GM18873 (cell line): ENCODE results near the gene AVEN.

Experiments
- ATAC-seq: cut with Tn5 transposase; IDR thresholded peaks from one replicate; pipeline ENCODE4 v1.9.1; 2021; ENCODE audit warnings: mild to moderate bottlenecking, moderate library complexity, moderate number of reproducible peaks; ENCODE audit not compliant: unreplicated experiment, low FRiP score

Gene AVEN

DNA sequence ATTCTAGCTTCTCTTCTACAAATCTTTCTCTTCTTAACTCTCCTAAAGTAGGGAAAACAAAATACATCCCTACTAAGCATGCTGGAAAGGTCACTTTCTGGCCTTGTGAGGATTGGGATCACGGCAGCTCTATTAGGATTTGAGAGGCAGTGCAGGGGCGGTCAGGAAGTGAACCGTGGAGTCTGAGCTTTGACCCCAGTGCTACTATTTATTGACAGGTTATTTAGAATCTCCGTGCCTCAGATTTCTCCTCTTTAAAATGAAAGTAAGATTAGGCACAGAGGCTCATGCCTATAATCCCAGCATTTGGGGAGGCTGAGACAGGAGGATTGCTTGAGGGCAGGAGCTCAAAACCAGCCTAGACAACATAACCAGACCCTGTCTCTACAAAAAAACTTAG, 112.7 kb downstream of the AVEN start:
- no peak for ATAC-seq

DNA sequence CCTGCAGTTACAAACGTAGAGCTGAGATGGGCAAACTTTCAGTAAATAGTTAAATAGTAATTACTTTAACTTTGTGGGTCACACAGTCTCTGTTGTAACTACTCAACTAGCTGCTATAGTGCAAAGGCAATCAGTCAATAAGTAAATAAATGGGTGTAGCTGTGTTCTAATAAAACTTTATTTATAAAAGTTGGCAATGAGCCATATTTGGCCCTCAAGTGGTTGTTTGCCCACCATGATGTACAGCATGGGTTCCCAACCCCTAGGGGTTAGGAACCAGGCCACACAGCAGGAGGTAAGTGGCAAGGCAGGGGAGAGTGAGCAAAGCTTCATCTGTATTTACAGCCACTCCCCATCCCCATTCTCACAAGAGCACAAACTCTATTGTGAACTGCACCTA, 115.6 kb downstream of the AVEN start:
- ATAC-seq = no peak

DNA sequence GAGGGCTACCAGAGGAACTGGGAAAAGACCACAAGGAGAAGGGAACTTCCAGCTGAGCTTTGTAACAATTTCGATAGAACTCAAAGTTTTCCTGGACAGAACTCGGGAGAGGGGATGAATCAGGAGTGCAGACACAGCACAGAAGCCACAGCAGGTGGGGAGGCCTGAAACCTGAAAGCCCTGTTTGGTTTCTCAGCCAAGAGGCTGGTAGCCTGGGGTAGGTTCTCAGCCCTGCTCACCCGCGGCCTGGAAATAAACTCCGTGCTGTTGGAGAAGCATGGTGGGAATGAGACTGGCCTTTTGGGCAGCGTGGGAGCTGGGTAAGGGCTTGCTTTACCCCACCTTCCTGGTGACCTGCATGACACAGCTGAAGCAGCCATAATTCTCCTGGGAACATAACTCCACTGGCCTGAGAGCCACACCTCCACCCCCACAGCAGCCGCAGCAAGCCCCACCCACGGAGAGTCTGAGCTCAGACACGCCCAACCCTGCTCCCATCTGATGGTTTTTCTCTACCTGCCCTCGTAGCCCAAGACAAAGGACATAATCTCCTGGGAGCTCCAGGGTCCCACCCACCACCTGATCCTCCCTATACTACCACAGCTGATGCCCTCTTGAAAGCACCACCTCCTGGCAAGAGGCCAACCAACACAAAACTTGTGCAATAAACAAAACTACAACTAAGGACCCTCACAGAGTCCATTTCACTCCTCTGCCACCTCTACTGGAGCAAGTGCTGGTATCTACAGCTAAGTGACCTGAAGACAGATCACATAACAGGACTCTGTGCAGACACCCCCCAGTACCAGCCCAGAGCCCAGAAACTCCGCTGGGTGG, 123.2 kb downstream of the AVEN start:
- no peak for ATAC-seq

DNA sequence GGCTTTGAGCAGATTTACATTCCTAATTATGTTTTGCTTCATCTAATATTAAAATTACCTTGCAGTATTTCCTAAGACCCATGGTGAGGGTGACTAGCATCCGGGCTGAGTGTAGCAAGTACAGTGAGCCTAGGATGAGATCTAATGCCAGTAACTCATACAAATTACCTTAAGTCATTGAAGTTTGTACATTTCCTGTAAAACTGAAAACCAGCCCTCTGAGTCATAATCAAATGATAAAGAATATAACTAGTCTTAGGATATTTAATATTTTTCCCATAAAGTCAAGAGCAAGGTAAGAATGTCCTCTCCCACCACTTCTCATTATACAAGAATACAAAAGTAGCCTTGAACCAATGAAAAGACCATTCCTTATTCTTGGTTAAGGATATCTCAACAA, 125.5 kb downstream of the AVEN start:
- ATAC-seq = no peak

DNA sequence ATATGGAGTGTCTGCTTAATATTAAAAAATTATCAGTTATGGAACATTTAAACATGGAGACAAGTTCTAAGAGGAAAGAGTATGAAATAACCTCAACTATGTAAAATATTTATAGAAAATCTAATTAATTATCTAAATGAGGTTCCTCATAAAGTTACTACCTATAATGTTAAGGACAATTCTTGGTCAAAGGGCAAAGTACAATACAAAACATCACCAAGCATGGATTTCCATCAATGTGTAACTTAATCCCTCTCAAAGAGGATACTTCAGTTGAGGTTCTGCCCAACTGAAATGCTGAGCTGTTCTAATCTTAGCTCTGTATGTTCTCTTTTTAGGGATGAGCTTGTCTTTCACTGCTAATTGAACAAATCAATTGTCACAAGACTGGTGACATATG, 126.7 kb downstream of the AVEN start:
- ATAC-seq = no peak

DNA sequence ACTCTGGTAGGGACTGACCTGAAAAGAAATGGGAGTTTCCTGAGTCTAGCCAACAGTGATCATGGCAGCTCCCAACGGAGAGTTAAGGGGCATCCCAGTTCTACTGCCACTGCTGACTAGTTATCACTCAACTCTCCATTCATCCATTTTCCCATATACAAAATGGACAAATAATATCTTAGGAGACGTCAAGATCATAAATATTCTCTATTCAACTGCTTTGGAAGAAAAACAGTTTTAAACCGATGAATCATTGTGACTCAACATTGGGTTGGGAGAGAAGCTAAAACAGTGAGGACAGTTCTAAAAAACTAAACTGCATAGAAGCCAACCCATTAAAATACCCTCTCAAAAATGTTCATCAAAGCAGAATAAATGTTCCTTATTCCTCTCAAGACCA, 128.3 kb downstream of the AVEN start:
- ATAC-seq = no peak

DNA sequence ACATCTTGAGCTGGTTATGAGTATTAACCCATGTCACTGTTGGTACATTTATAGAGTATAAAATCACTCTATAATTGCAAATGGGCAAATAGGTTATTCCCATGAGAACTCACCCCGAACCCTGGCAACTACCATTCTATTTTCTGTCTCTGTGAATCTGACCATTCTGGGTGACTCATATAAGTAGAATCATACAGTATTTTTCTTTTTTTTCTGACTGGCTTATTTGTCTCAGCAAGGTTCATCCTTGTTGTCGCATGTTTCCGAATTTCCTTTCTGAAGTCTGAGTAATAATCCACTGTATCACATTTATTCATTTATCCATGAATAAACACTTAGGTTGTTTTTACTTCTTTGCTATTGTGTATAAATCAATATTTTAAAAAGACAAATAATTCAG, 130.6 kb downstream of the AVEN start:
- no peak for ATAC-seq

DNA sequence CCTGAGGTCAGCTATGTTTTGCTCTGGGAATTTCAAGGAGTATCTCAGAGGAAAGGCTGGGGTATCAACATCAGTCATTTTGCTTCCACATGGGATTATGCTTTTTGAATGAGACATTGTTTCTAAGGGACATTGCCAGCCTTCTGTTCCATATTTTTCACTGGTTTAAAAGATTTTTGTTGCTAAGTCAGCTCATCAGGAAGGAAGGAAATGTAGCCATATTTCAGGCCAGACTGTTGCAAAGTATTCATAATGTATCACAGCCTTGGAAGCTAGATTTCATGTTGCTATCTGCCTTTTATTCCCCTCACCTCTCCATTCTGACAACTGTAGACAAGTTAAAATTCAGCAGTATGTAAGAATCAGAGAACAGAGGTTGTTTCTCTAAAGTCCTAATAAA, 131.7 kb downstream of the AVEN start:
- ATAC-seq = no peak

DNA sequence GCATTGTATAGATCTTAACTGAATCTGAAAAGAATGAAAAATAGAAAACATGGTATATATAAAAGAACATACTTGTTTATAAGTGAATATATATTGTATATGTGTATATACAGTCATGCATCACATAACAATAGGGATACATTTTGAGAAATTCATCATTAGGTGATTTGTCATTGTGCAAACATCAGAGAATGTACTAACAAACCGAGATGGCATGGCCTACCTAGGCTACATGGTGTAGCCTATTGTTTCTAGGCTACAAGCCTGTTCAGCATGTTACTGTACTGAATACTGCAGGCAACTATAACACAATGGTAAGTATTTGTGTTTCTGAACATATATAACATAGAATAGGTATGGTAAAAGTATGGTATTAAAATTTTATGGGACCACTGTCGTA, 135.3 kb downstream of the AVEN start:
- ATAC-seq = no peak

DNA sequence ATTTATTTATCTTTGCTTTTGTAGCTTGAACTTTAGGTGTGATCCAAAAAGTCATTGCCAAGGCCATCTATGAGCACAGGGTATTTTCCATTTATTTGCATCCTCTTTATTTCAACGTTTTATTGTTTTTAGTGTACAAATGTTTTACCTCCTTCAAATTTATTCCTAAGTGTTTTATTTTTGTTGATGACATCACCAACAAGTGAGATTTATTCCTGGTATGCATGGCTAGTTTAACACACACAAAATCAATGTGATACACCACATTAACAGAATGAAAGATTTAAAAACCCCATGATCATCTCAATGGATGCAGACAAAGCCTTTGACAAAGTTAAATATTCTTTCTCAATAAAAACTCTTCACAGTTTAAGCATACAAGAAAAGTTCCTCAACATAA, 137.0 kb downstream of the AVEN start:
- no peak for ATAC-seq

DNA sequence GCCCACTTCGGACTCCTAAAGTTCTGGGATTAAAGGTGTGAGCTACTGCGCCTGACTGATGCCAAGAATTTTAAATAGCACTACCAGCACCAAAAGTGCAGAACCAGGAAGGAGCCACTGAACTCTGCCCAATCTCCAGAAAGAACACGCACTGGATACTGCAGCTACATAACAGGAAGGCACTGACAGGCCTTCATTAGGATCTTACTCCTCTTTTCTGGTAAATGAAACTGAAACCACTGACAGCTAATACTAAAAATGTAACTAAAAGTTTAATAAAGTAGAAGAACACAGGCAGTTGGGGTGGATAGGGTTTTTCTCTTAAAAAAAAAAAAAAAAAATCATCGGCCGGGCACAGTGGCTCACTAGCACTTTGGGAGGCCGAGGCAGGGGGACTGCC, 144.8 kb downstream of the AVEN start:
- ATAC-seq = peak; percentile 63

DNA sequence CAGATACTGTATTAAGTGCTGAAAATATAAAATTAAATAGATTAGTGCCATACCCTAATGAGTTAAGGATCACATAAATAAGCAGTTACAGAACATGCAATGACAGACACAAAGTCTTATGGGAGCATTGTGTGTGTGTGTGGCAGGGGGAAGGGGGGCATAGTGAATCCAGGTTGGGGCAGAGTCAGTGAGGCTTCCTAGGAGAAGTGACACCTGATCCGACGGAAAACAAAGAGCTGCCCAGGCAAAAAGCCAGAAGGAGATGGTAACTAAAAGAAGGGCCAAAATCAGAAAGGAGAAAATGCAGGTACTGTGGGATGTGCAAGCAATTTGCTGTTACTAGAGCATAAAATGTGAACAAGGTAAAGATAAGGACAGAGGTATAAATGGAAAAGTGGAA, 150.8 kb downstream of the AVEN start:
- no peak for ATAC-seq

DNA sequence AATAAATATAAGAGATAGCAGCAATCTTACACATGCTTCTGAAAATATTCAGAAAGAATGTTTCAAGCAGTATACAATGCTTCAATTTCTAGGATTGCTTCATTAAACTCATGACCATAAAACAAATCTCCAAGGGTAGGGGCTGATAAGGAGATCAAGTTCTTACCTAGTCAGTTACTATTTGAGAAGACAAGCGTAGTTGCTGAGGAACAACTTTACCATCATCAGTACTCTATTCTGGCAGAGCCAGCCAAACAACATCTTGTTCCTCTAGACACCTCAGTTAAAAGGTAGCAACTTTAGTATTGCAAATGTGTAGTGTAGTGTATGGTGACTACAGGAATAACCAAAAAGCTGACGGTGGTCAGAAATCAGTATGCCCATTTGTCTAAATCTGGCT, 156.1 kb downstream of the AVEN start:
- ATAC-seq = no peak

DNA sequence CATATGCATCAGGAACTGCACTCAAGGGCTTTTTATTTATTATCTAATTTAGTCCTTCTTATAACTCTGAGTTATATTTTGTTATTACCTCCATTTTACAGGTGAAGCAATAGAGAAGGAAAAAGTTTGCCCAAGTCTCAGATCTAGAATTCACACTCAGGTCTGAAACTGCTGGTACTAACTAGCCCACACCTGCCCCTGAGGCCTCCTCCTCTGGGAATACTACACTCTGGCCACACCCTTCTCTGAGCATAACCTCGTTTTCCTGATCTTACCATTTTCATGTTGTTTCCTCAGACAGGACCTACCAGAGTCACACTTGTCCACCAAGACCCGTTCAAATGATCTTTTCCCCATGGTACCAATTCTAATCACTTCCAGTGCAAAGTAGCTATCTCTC, 164.8 kb downstream of the AVEN start:
- ATAC-seq = no peak

DNA sequence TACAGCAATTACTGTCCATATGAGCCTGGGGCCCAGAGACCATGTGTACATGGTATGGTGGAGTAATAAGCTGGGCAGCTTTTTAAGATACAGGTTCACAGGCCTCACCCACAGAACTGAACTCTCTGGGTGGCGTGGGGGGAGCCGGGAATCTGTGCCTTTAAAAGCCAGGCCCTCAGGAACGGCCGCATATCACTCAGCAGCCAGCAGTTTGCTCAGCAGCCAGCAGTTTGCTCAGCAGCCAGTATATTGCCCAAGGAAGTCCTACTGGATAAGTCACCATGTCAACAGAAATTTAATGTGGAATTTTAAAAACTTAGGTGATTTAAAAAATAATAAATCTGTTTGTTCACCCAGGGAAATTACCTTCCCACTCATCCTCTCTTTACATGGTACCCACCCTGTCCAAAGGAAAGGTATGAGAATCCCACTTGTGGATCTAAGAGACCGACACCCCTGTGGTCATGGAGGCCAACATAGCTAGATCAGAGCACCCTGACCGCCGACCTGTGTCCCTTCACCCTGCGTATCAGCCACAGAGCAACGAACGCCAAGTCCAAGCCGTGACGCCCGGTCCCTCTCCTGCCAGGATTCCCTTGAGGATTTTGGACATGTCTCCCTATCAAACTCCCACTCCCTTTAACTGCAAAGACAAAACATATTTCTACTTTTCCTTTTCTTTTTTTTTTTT, 166.4 kb downstream of the AVEN start:
- ATAC-seq = no peak

DNA sequence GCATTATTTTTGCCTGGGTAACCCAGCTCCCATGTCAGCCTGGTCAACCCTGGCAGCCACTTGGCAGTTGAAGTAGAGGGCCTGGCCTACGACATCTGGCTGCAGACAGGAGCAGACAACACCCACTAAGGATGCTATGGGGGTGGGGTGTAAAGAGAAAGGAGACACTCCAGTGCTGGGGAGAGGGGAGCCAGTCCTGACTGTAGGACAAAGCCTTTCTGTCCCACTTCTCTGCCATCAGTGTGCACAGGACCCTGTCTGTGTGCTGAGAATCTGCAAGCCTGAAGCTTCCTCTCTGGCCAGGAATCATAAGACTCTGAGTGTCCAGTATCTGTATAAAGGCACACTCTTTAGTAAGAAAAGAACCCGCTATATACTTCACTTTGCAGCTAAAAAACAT, 167.0 kb downstream of the AVEN start:
- ATAC-seq = no peak

DNA sequence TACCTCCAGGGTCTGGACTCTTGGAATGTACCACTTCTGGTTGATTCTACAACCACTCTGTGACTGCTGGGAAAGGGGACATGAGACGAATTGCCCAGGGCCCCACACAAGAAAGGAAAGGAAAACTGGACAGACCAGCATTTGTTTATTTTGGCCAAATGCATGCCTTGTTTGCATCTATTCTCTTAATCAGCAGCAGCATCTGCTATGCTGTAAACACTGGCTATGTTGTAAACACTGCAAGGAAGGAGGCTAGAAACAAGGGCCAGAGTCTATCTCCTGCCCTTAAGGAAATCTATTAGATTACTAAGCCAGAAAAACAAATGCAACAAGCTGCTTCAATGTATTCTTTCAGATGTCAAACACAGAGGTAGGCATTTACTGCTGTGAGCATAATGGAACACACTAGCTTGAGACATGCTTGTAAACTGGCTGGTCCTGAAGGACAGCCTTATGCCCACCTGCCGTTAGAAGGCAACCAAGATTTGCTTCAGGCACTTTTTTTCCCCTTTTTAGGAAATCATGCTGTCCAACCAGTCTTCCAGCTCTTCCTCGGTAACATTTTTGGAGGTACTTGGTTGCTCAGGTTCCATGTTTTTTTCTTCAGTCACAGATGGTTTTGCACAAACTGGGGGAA, 172.8 kb downstream of the AVEN start:
- ATAC-seq = no peak

DNA sequence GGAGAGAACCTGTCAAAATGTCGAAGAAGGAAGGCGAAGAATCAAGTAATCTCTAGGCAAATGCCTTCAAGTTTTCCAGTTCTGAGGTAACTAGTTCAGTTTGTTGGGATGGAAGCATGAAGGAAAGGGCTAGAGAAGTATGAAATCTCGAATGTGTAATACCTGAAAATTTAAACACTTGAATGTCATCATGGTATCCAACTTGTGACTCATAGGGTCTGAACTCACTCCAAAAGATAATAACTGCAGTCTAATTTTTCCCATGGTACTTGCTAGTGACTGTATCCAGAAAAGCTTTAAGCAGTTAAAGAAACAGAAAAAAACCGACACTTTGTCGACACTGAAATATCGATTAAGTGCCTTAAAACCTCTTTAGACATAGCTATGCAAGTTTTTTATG, 173.6 kb downstream of the AVEN start:
- ATAC-seq = no peak

DNA sequence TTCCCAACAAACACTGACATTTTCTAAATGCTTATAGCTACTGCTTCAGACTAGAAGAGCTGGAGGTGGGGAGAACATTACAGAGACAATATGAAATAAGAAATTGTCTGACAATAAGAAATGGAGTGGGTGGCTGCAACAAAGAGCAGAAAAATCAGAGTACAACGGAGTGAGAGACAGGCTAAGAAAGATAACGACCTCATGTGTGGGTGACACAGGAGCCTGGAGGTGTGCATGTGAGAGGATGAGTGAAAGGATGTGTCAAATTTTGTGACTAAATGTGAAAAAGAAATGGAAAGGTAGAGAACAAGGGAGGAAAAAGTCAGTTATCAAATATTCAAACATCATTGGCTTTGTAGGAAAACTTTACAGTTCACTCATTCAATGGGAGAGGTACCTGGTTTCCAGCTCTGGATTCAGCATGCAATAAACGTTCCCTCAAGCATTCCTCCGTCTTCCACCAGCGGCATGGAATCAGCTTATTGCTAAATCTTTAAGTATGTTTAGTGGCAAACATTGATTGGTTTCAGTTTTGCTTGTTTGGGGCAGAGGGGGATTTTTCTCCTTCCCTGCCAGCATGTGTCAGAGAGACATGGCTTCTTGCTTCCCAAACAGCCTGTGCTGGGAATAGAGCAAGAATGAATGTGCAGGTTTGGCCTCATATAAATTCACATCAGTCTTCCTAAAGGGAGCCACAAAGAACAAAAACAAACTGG, 174.5 kb downstream of the AVEN start:
- ATAC-seq = no peak

DNA sequence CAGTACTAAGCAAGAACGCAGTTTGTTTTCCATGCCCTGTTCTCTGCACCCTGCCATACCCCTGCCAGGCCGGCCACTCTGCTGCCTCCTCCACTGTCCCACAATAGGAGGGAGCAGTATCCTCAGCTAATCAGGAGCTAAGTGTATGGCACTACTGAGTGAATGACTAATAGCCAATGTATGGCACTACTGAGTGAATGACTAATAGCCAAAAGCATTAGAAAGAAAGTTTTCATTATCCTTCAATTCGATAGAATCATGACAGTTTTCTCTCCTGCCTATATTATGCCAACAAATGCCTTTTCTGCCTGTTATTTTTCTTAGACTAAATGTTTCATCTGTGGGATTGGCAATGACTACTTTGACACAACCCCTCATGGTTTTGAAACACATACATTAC, 178.2 kb downstream of the AVEN start:
- ATAC-seq = no peak

DNA sequence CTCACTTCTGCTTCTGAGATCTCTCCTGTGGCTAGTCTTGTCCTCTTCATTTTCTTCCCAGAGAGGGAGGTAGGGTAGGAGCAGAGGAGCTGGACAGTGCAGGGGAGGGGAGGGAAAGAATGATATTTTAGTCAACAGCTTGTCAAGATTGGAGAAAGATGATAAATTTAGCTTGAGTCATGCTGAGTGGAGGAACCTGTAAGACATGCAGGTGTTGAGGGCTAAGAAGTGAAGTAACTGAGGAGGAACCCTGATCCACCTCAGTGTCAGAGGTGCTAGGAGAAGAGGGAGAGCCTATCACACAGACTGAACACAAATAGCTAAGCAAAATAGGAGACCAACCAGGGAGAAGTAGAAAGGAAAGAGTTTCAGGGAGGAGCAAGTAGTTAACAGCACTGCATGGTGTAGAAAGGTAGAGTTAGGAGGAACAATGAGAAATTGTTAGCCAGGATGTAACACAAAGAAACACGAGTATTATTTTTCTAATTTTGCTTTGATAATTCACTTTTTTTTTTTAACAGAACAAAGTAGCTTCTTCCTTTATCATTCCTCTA, 178.9 kb downstream of the AVEN start:
- no peak for ATAC-seq
